Right lobe of liver (tissue), 4 donors: ENCODE data around the gene CIAO3.

ENCODE experiments used
- POLR2A ChIP-seq: fragments of 450-650 bp; IDR thresholded peaks from one replicate; pipeline ENCODE4 v1.6.1; 2017; ENCODE audit warnings: antibody characterized with exemption, mild to moderate bottlenecking
- TF ChIP-seq, protein P1 (sequence below), 4 donors: fragments of 200-600 bp in 3 of 4; fragments of 450-650 bp in 1 of 4; IDR thresholded peaks; one replicate each; pipeline versions ENCODE4 v1.5.1 to v1.8.0; 2016 to 2022; ENCODE audit warnings: antibody characterized with exemption in 4 of 4, mild to moderate bottlenecking in 2 of 4
- donor health status: DM: no; HTN: no; CAD: no.
- donor health status: DM: no; HTN: no; CAD: no.
- donor health status: DM: no; HTN: yes; CAD: no.

DNA sequence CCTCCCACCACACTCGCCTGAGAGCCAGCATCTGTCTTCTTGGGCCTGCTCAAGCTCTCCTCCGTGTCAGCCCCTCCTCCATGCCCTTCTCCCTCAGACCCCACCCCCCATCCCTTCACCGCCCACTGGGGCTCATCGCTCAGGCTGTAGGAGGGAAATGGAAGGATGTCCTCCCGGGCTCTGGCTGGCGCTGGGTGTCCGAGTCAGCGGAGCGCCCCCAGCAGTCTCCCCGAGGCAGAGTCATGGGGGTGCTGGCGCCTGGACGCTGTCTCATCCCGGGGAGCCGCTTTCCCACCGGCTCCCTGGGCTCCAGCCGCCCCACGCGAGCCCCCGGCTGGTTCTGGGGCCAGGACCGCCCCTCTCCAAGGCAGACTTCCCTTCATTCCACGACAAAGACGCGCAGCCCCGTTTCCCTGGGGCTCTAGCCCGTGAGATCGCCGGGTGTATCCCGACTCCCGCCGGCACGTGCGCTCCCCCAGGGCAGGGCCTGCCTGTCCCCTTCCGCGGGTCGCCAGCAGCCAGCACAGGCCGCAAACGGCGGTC, 20.3 kb downstream of the CIAO3 start:
- TF ChIP-seq, protein P1, sequence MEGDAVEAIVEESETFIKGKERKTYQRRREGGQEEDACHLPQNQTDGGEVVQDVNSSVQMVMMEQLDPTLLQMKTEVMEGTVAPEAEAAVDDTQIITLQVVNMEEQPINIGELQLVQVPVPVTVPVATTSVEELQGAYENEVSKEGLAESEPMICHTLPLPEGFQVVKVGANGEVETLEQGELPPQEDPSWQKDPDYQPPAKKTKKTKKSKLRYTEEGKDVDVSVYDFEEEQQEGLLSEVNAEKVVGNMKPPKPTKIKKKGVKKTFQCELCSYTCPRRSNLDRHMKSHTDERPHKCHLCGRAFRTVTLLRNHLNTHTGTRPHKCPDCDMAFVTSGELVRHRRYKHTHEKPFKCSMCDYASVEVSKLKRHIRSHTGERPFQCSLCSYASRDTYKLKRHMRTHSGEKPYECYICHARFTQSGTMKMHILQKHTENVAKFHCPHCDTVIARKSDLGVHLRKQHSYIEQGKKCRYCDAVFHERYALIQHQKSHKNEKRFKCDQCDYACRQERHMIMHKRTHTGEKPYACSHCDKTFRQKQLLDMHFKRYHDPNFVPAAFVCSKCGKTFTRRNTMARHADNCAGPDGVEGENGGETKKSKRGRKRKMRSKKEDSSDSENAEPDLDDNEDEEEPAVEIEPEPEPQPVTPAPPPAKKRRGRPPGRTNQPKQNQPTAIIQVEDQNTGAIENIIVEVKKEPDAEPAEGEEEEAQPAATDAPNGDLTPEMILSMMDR (IDR thresholded peaks at IDR 0.05) = no peak
- TF ChIP-seq POLR2A = no peak
